Measurements from ENCODE around the gene VPS16.
A peak's percentile ranks its signal among the peaks of the same experiment; 100 is the strongest.

Gene VPS16

GRCh38 chr20:2836035-2836434 lies 4.5 kb upstream of the VPS16 start:
- no peak for DNase-seq

GRCh38 chr20:2837221-2837960 lies 3.2 kb upstream of the VPS16 start:
- no peak for DNase-seq

GRCh38 chr20:2838170-2838797 lies 2.3 kb upstream of the VPS16 start:
- DNase-seq, result no peak

- no peak for DNase-seq
Measured at GRCh38 chr20:2838847-2839671, 1.5 kb upstream of the VPS16 start.

GRCh38 chr20:2839732-2840137 lies 810 bp upstream of the VPS16 start:
- no peak for DNase-seq

- peak; percentile 42 for DNase-seq
Measured at GRCh38 chr20:2840967-2841531, 504 bp downstream of the VPS16 start.

- DNase-seq, result no peak
Measured at GRCh38 chr20:2845607-2846006, 5.1 kb downstream of the VPS16 start.

- DNase-seq, result no peak
Measured at GRCh38 chr20:2846698-2847097, 6.2 kb downstream of the VPS16 start.

GRCh38 chr20:2847802-2848201 lies 7.3 kb downstream of the VPS16 start:
- no peak for DNase-seq

GRCh38 chr20:2849529-2849928 lies 9.0 kb downstream of the VPS16 start:
- DNase-seq, result no peak

- DNase-seq, result no peak
Measured at GRCh38 chr20:2851086-2851485, 10.5 kb downstream of the VPS16 start.

GRCh38 chr20:2858591-2858990 lies 18.0 kb downstream of the VPS16 start:
- DNase-seq, result no peak

- DNase-seq, result no peak
Measured at GRCh38 chr20:2859330-2860121, 19.0 kb downstream of the VPS16 start.

GRCh38 chr20:2864626-2865025 lies 24.1 kb downstream of the VPS16 start:
- no peak for DNase-seq

GRCh38 chr20:2865101-2865500 lies 24.6 kb downstream of the VPS16 start:
- DNase-seq, result no peak

GRCh38 chr20:2865630-2866029 lies 25.1 kb downstream of the VPS16 start:
- DNase-seq, result peak; percentile 38

- no peak for DNase-seq
Measured at GRCh38 chr20:2866236-2866635, 25.7 kb downstream of the VPS16 start.

GRCh38 chr20:2867081-2867864 lies 26.7 kb downstream of the VPS16 start:
- DNase-seq, result no peak

GRCh38 chr20:2869381-2869780 lies 28.8 kb downstream of the VPS16 start:
- no peak for DNase-seq

- no peak for DNase-seq
Measured at GRCh38 chr20:2871111-2871465, 30.5 kb downstream of the VPS16 start.

GRCh38 chr20:2871661-2872458 lies 31.3 kb downstream of the VPS16 start:
- DNase-seq, result no peak
